ENCODE measurements around the gene EPHX1.

Gene EPHX1

GRCh38 chr1:225844236-225845061 is 34.5 kb downstream of the EPHX1 start:
- DNase-seq, result no peak

- no peak for DNase-seq
Measured at GRCh38 chr1:225845097-225845496, 35.2 kb downstream of the EPHX1 start.

- DNase-seq, result no peak
Measured at GRCh38 chr1:225845571-225846259, 35.8 kb downstream of the EPHX1 start.

- no peak for DNase-seq
Measured at GRCh38 chr1:225846331-225847310, 36.7 kb downstream of the EPHX1 start.

- DNase-seq, result no peak
Measured at GRCh38 chr1:225847610-225848009, 37.7 kb downstream of the EPHX1 start.

GRCh38 chr1:225848030-225848955 is 38.4 kb downstream of the EPHX1 start:
- DNase-seq, result peak; percentile 25

GRCh38 chr1:225849925-225850324 is 40.0 kb downstream of the EPHX1 start:
- peak; percentile 37 for DNase-seq

GRCh38 chr1:225850370-225850769 is 40.4 kb downstream of the EPHX1 start:
- no peak for DNase-seq

- DNase-seq, result no peak
Measured at GRCh38 chr1:225851805-225852204, 41.9 kb downstream of the EPHX1 start.

GRCh38 chr1:225852413-225853124 is 42.6 kb downstream of the EPHX1 start:
- no peak for DNase-seq

GRCh38 chr1:225853441-225853840 is 43.5 kb downstream of the EPHX1 start:
- no peak for DNase-seq

- no peak for DNase-seq
Measured at GRCh38 chr1:225855503-225856300, 45.8 kb downstream of the EPHX1 start.

- DNase-seq, result no peak
Measured at GRCh38 chr1:225857256-225857655, 47.3 kb downstream of the EPHX1 start.

GRCh38 chr1:225859151-225859550 is 49.2 kb downstream of the EPHX1 start:
- DNase-seq, result no peak

- no peak for DNase-seq
Measured at GRCh38 chr1:225860107-225860506, 50.2 kb downstream of the EPHX1 start.

GRCh38 chr1:225860876-225861441 is 51.0 kb downstream of the EPHX1 start:
- no peak for DNase-seq

- DNase-seq, result no peak
Measured at GRCh38 chr1:225861834-225862580, 52.1 kb downstream of the EPHX1 start.

- DNase-seq, result no peak
Measured at GRCh38 chr1:225862581-225862950, 52.6 kb downstream of the EPHX1 start.

GRCh38 chr1:225863167-225863566 is 53.2 kb downstream of the EPHX1 start:
- no peak for DNase-seq
